Astrocyte (in vitro differentiated cells and primary cell): ENCODE data around the gene NOS1AP. TPM values are rescaled to one million over a fixed set of nuclear protein-coding genes. Genes with fewer than 3 reads are reported as not detected.

Experiments
- DNase-seq: peaks from one replicate; pipeline ENCODE4 v3.0.0-alpha.2; 2010; ENCODE audit warnings: low read depth
- FAIRE-seq: peaks from 2 replicates; lab custom pipeline; 2011; peaks lifted over from hg19 to GRCh38; lab: Jason Lieb, UNC
- H2AFZ ChIP-seq: 2 replicates; pipeline ENCODE4 v1.6.0; 2012; ENCODE audit warnings: low read depth, low read length, inconsistent platforms
- H3K27ac ChIP-seq: 2 replicates; pipeline ENCODE4 v1.5.1; 2011; ENCODE audit warnings: low read depth, low read length, inconsistent platforms
- H3K27me3 ChIP-seq: 2 replicates; pipeline ENCODE4 v1.6.0; 2011; ENCODE audit warnings: low read length, inconsistent platforms; ENCODE audit not compliant: insufficient read depth
- H3K36me3 ChIP-seq: 2 replicates; pipeline ENCODE4 v1.5.1; 2011; ENCODE audit warnings: low read length, inconsistent platforms; ENCODE audit not compliant: insufficient read depth
- H3K4me1 ChIP-seq: 2 replicates; pipeline ENCODE4 v1.5.1; 2011; ENCODE audit warnings: low read length, inconsistent platforms; ENCODE audit not compliant: insufficient read depth
- H3K4me2 ChIP-seq: 2 replicates; pipeline ENCODE4 v1.6.0; 2012; ENCODE audit warnings: low read length, inconsistent platforms
- H3K4me3 ChIP-seq: 2 replicates; pipeline ENCODE4 v1.5.1; 2011; ENCODE audit warnings: low read depth, mild to moderate bottlenecking, low read length, inconsistent platforms; ENCODE audit not compliant: insufficient read depth
- H3K79me2 ChIP-seq: 2 replicates; pipeline ENCODE4 v1.6.0; 2012; ENCODE audit warnings: mild to moderate bottlenecking, low read length, inconsistent platforms; ENCODE audit not compliant: insufficient read depth
- H3K9ac ChIP-seq: 2 replicates; pipeline ENCODE4 v1.6.0; 2012; ENCODE audit warnings: mild to moderate bottlenecking, low read length, inconsistent platforms
- H3K9me3 ChIP-seq: 2 replicates; pipeline ENCODE4 v1.5.1; 2012; ENCODE audit warnings: low read depth, mild to moderate bottlenecking, low read length, inconsistent platforms; ENCODE audit not compliant: insufficient read depth
- H4K20me1 ChIP-seq: 2 replicates; pipeline ENCODE4 v1.6.0; 2012; ENCODE audit warnings: low read length, inconsistent platforms; ENCODE audit not compliant: insufficient read depth
- H3K27ac Mint-ChIP-seq: one replicate; pipeline ENCODE4 v1.8.0; 2021; ENCODE audit warnings: mild to moderate bottlenecking, mixed read lengths; ENCODE audit not compliant: unreplicated experiment
- H3K27me3 Mint-ChIP-seq: one replicate; pipeline ENCODE4 v1.8.0; 2021; ENCODE audit warnings: low read depth, mixed read lengths; ENCODE audit not compliant: unreplicated experiment
- H3K36me3 Mint-ChIP-seq: one replicate; pipeline ENCODE4 v1.8.0; 2021; ENCODE audit warnings: low read depth, mixed read lengths; ENCODE audit not compliant: unreplicated experiment
- H3K4me1 Mint-ChIP-seq: one replicate; pipeline ENCODE4 v1.8.0; 2021; ENCODE audit warnings: low read depth, mixed read lengths; ENCODE audit not compliant: unreplicated experiment
- H3K4me3 Mint-ChIP-seq: one replicate; pipeline ENCODE4 v1.8.0; 2021; ENCODE audit warnings: mild to moderate bottlenecking, moderate library complexity, mixed read lengths; ENCODE audit not compliant: unreplicated experiment
- H3K9me3 Mint-ChIP-seq: one replicate; pipeline ENCODE4 v1.8.0; 2021; ENCODE audit warnings: mild to moderate bottlenecking, mixed read lengths; ENCODE audit not compliant: unreplicated experiment
- CTCF ChIP-seq: IDR thresholded peaks from 2 replicates; pipeline ENCODE4 v1.5.1; 2011; ENCODE audit warnings: low read depth, mild to moderate bottlenecking, inconsistent platforms, low read length, moderate library complexity; ENCODE audit not compliant: insufficient read depth
- EZH2 ChIP-seq: IDR thresholded peaks from 2 replicates; pipeline ENCODE4 v1.6.1; 2012; ENCODE audit warnings: mild to moderate bottlenecking, low read length, inconsistent platforms; ENCODE audit not compliant: insufficient read depth
- total RNA-seq: library from RNA; stranded (reverse); gene quantifications from 2 replicates; pipeline ENCODE4 v1.2.1, GENCODE V29; 2021

NOS1AP gene
- total RNA-seq, 1 donor from 2014 or later = 1.2 TPM

DNA sequence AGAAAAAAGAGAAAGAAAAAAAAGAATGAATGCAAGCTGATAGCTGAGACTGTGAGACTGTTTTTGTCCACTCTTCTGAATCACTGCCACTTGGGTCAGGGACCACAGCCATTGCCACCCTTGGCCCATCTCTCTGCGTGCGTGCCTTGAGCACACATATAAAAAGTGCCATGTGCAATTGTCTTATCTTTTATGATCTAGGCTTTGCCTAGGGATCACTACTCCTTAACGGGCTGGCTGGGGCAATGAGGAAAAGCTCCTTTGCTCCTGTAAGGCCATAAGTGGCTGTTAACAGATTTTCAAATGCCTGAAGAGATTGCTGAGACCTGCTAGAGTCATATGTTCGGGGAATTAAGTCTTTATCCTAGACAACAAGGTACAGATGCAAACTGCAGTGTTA lies 299.0 kb downstream of the NOS1AP start:
- Histone ChIP-seq H3K27me3 (no peaks in the 10 kb centered on the region), H3K27ac (no peak overlapping the region), H4K20me1 (no peaks in the 10 kb centered on the region), H3K4me1 (peaks cover 19% of the 10 kb centered on the region), H3K79me2 (no peaks in the 10 kb centered on the region), H3K9ac (no peak overlapping the region), H2AFZ (no peak overlapping the region), H3K36me3 (no peaks in the 10 kb centered on the region), H3K4me2 (no peak overlapping the region), H3K9me3 (no peaks in the 10 kb centered on the region), H3K4me3 (no peak overlapping the region)
- Mint-ChIP-seq H3K4me1 (peaks cover 15% of the 10 kb centered on the region), H3K27ac (no peak overlapping the region), H3K9me3 (no peaks in the 10 kb centered on the region), H3K36me3 (peaks cover 2% of the 10 kb centered on the region), H3K27me3 (peaks cover 6% of the 10 kb centered on the region), H3K4me3 (no peak overlapping the region)
- FAIRE-seq (no peak), DNase-seq (no peak)
- no peak for TF ChIP-seq EZH2
- TF ChIP-seq CTCF = no peak

DNA sequence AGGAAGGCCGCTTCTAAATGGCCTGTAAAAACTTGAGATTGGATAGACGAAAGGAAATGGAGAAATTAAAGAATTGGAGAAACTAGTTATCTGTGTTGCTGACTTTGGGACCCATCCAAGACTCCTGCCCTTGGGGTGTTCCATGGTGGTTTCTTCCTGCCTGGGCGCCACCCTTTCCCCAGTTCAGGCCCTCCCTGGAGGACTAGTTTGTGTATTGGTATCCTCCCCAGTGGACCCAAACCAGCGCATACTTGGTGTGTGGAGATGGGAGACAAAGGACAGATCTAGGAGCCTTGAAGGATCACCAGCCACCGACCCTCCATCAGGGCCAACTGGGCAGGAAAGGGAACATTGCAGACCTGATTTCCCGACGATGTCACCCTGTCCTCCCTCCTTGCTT lies 300.1 kb downstream of the NOS1AP start:
- TF ChIP-seq EZH2 = no peak
- no peak for TF ChIP-seq CTCF
- no peak for DNase-seq
- no peak overlapping the region for H3K4me3 Mint-ChIP-seq

GRCh38 chr1:162370161-162370560 lies 300.7 kb downstream of the NOS1AP start:
- peaks cover 4% of the 10 kb centered on the region for H3K27me3 Mint-ChIP-seq
- Histone ChIP-seq H3K27ac (no peak overlapping the region), H3K9me3 (no peaks in the 10 kb centered on the region), H3K79me2 (no peaks in the 10 kb centered on the region), H3K9ac (no peak overlapping the region), H4K20me1 (no peaks in the 10 kb centered on the region), H3K4me2 (no peak overlapping the region), H3K4me1 (peaks cover 20% of the 10 kb centered on the region), H3K4me3 (no peak overlapping the region), H3K36me3 (no peaks in the 10 kb centered on the region), H3K27me3 (no peaks in the 10 kb centered on the region), H2AFZ (no peak overlapping the region)
- H3K4me3 Mint-ChIP-seq = no peak overlapping the region
- TF ChIP-seq EZH2 (no peak), CTCF (no peak)
- H3K9me3 Mint-ChIP-seq = no peaks in the 10 kb centered on the region
- peaks cover 2% of the 10 kb centered on the region for H3K36me3 Mint-ChIP-seq
- FAIRE-seq = no peak
- peaks cover 19% of the 10 kb centered on the region for H3K4me1 Mint-ChIP-seq
- no peak overlapping the region for H3K27ac Mint-ChIP-seq
- no peak for DNase-seq

More for the DNA sequence above, 300.1 kb downstream of the NOS1AP start:
- Histone ChIP-seq H3K9ac (no peak overlapping the region), H3K4me3 (no peak overlapping the region), H3K36me3 (no peaks in the 10 kb centered on the region), H2AFZ (no peak overlapping the region), H3K27me3 (no peaks in the 10 kb centered on the region), H3K4me2 (no peak overlapping the region), H3K79me2 (no peaks in the 10 kb centered on the region), H3K27ac (no peak overlapping the region), H4K20me1 (no peaks in the 10 kb centered on the region), H3K9me3 (no peaks in the 10 kb centered on the region), H3K4me1 (peaks cover 22% of the 10 kb centered on the region)
- Mint-ChIP-seq H3K9me3 (no peaks in the 10 kb centered on the region), H3K27me3 (peaks cover 6% of the 10 kb centered on the region), H3K4me1 (peaks cover 21% of the 10 kb centered on the region), H3K27ac (no peak overlapping the region), H3K36me3 (peaks cover 2% of the 10 kb centered on the region)
- FAIRE-seq = no peak
